Measurements from ENCODE around the gene ADCY7. TPM values are rescaled to one million over a fixed set of nuclear protein-coding genes. Genes with fewer than 3 reads are reported as not detected.

ADCY7 gene
- total RNA-seq, 1 experiment from 2014 or later: 5.9 TPM

GRCh38 chr16:50290856-50291255 lies 24.5 kb downstream of the ADCY7 start (continued):
- TF ChIP-seq ZNF317 (CRISPR knock-in tag; IDR thresholded peaks at IDR 0.05; ENCODE audit: borderline replicate concordance, low read depth) (no peak), ZNF396 (CRISPR knock-in tag; IDR thresholded peaks at IDR 0.05; ENCODE audit: borderline replicate concordance) (no peak), IRF2 (CRISPR knock-in tag; IDR thresholded peaks at IDR 0.05; ENCODE audit: borderline replicate concordance, low read depth) (no peak), ZNF281 (CRISPR knock-in tag; IDR thresholded peaks at IDR 0.05) (no peak)

- H3K9me3 Mint-ChIP-seq: no peaks in the 10 kb centered on the region
- POLR2A ChIA-PET: no interaction called here
Observed at GRCh38 chr16:50291719-50292565, 25.6 kb downstream of the ADCY7 start.

More at GRCh38 chr16:50291719-50292565, 25.6 kb downstream of the ADCY7 start:
- CTCF ChIA-PET: no interaction called here
- ATAC-seq: no peak
- no peak overlapping the region for H3K4me3 Mint-ChIP-seq
- TF ChIP-seq ZNF232 (CRISPR knock-in tag; IDR thresholded peaks at IDR 0.05) (no peak), IRF2 (CRISPR knock-in tag; IDR thresholded peaks at IDR 0.05; ENCODE audit: borderline replicate concordance, low read depth) (no peak), CBFB (CRISPR knock-in tag; IDR thresholded peaks at IDR 0.05; ENCODE audit: low read depth) (no peak), RORB (CRISPR knock-in tag; IDR thresholded peaks at IDR 0.05) (no peak), FOXP1 (CRISPR knock-in tag; IDR thresholded peaks at IDR 0.05; ENCODE audit: borderline replicate concordance) (no peak), ZNF281 (CRISPR knock-in tag; IDR thresholded peaks at IDR 0.05) (no peak), CREM (CRISPR knock-in tag; IDR thresholded peaks at IDR 0.05) (no peak), ZBTB43 (CRISPR knock-in tag; IDR thresholded peaks at IDR 0.05) (no peak), MXD4 (CRISPR knock-in tag; IDR thresholded peaks at IDR 0.05; ENCODE audit: borderline replicate concordance) (no peak), OVOL2 (CRISPR knock-in tag; IDR thresholded peaks at IDR 0.05; ENCODE audit: borderline replicate concordance) (no peak), ZNF425 (CRISPR knock-in tag; conservative IDR thresholded peaks at IDR 0.05) (no peak), CTCF (IDR thresholded peaks at IDR 0.05) (no peak)
- DNase-seq (ENCODE audit: low spot score): no peak
- no peaks in the 10 kb centered on the region for H3K4me1 Mint-ChIP-seq
- H3K27ac Mint-ChIP-seq: no peak overlapping the region
- no peaks in the 10 kb centered on the region for H3K27me3 Mint-ChIP-seq (ENCODE audit: low read depth)
- H3K36me3 Mint-ChIP-seq: no peaks in the 10 kb centered on the region

All from WTC11 (cell line).